Transverse colon (tissue), 4 donors: ENCODE data around the gene CEMIP2. TPM values are rescaled to one million over a fixed set of nuclear protein-coding genes. Genes with fewer than 3 reads are reported as not detected.
A peak's percentile ranks its signal among the peaks of the same experiment; 100 is the strongest.

Experiments
- DNase-seq: peaks from one replicate; pipeline ENCODE4 v3.0.0-alpha.2; 2019
- H3K27ac ChIP-seq, 4 donors: fragments of 200-600 bp; sonication (generic); 2 replicates each; pipeline ENCODE4 v1.5.1; 2016 to 2018; ENCODE audit warnings: inconsistent platforms in 4 of 4
- H3K27me3 ChIP-seq: fragments of 200-600 bp; sonication (generic); 2 replicates; pipeline ENCODE4 v1.5.1; 2017; ENCODE audit warnings: inconsistent platforms
- H3K36me3 ChIP-seq, 4 donors: fragments of 200-600 bp; sonication (generic); 2 replicates each; pipeline ENCODE4 v1.5.1; 2017 to 2019; ENCODE audit warnings: inconsistent platforms in 4 of 4
- H3K4me1 ChIP-seq, 4 donors: fragments of 200-600 bp; sonication (generic); 2 replicates each; pipeline ENCODE4 v1.5.1; 2017 to 2020; ENCODE audit warnings: inconsistent platforms in 4 of 4
- H3K4me3 ChIP-seq, 4 donors: fragments of 200-600 bp; sonication (generic); 1 replicate in 1 of 4; 2 replicates in 3 of 4; pipeline versions ENCODE4 v1.5.1 to v1.6.1; 2017 to 2019; ENCODE audit warnings: inconsistent platforms in 4 of 4
- H3K9me3 ChIP-seq, 2 donors: fragments of 200-600 bp; sonication (generic); 2 replicates each; pipeline ENCODE4 v1.5.1; 2017 to 2019; ENCODE audit warnings: inconsistent platforms in 2 of 2
- CTCF ChIP-seq, 5 experiments: fragments of 200-600 bp in 3 of 5; fragments of 450-650 bp in 2 of 5; sonication (generic) in 3 of 5; IDR thresholded peaks; 1 replicate in 2 of 5; 2 replicates in 3 of 5; pipeline ENCODE4 v1.5.1; 2016 to 2017; ENCODE audit warnings: antibody characterized with exemption in 5 of 5, inconsistent platforms in 3 of 5, mild to moderate bottlenecking in 2 of 5, moderate library complexity in 1 of 5
- EP300 ChIP-seq: sonication (generic); formaldehyde crosslinking; IDR thresholded peaks from one replicate; pipeline ENCODE4 v1.6.1; 2017; ENCODE audit warnings: antibody characterized with exemption, low read depth
- POLR2A ChIP-seq: fragments of 450-650 bp; IDR thresholded peaks from one replicate; pipeline ENCODE4 v1.6.1; 2016; ENCODE audit warnings: antibody characterized with exemption, mild to moderate bottlenecking, moderate library complexity
- POLR2AphosphoS5 ChIP-seq, 3 donors: sonication (generic); formaldehyde crosslinking; IDR thresholded peaks; one replicate each; pipeline ENCODE4 v1.6.1; 2016; ENCODE audit warnings: antibody characterized with exemption in 3 of 3
- whole genome bisulfite sequencing, 2 donors: methylation state at CpG; one replicate each; pipeline ENCODE4 v1.1.5; 2018; ENCODE audit warnings: low coverage in 1 of 2; 5-methylcytosine and 5-hydroxymethylcytosine counted together
- in situ Hi-C, 4 donors: fragments of 200-750 bp; cut with MboI; loops; one replicate each; pipeline versions ENCODE4 v1.15.0 to v1.15.1; 2017; ENCODE audit warnings: low sequenced_read_pairs in 3 of 4, low pct_ligation_motif_present in 1 of 4, low pct_unique_long_range_greater_than_20kb in 1 of 4
- intact Hi-C: fragments of 100-400 bp; cut with DNase I; formaldehyde crosslinking; loops from one replicate; pipeline ENCODE4 v1.15.1; 2023; ENCODE audit warnings: low total_unique reads
- total RNA-seq, 4 donors: library from RNA; depleted of rRNA; stranded (reverse); fragments of >200 nt; gene quantifications; one replicate each; pipeline ENCODE4 v1.1.0, GENCODE V29; 2016

The CEMIP2 gene
- total RNA-seq, 4 donors from 2014 or later: 56.3 to 352 (median 236) TPM

GRCh38 chr9:71764463-71764862 lies 3.9 kb downstream of the CEMIP2 start:
- TF ChIP-seq EP300 (no peak), CTCF (IDR thresholded peaks at IDR 0.05) (no peak), POLR2A (no peak), POLR2AphosphoS5 (IDR thresholded peaks at IDR 0.05) (no peak)
- H3K36me3 ChIP-seq: no peaks in the 10 kb centered on the region
- H3K9me3 ChIP-seq: no peaks in the 10 kb centered on the region
- H3K4me1 ChIP-seq: peaks cover 12 to 86% (median 67%) of the 10 kb centered on the region in 4 donors
- H3K27me3 ChIP-seq: no peaks in the 10 kb centered on the region
- DNase-seq: no peak
- peak overlapping the region; percentile 11 to 97 (median 96) for H3K27ac ChIP-seq
- H3K4me3 ChIP-seq: peak overlapping the region in 1 of 4 donors; percentile 6
- intact Hi-C loops: loop anchor here (10.0 kb wide), 1 partner anchor 160 kb away; no protein-coding TSS in a partner anchor
- 37 to 51% methylated on average over 4 of the region's 4 CpGs for WGBS, 2 donors
- in situ Hi-C loops: loop anchor here in 1 of 4 donors (25.0 kb wide), 1 partner anchor 152 kb away; no protein-coding TSS in a partner anchor

- DNase-seq: no peak
- TF ChIP-seq CTCF (IDR thresholded peaks at IDR 0.05) (no peak), POLR2AphosphoS5 (IDR thresholded peaks at IDR 0.05) (no peak)
- Histone ChIP-seq H3K36me3 (no peaks in the 10 kb centered on the region), H3K27me3 (no peaks in the 10 kb centered on the region), H3K4me3 (peak overlapping the region in 1 of 4 donors; percentile 6), H3K4me1 (peaks cover 17 to 87% (median 70%) of the 10 kb centered on the region in 4 donors), H3K9me3 (no peaks in the 10 kb centered on the region), H3K27ac (peak overlapping the region; percentile 11 to 96 (median 75))
- in situ Hi-C loops: loop anchor here in 1 of 4 donors (25.0 kb wide), 1 partner anchor 152 kb away; no protein-coding TSS in a partner anchor
- intact Hi-C loops: loop anchor here (10.0 kb wide), 1 partner anchor 159 kb away; no protein-coding TSS in a partner anchor
Observed at GRCh38 chr9:71763832-71764231, 4.5 kb downstream of the CEMIP2 start.

- peak overlapping the region in 1 of 4 donors; percentile 6 for H3K4me3 ChIP-seq
- WGBS, 2 donors: 34 to 41% methylated on average over 2 of the region's 2 CpGs
- intact Hi-C loops: loop anchor here (10.0 kb wide), 1 partner anchor 158 kb away; no protein-coding TSS in a partner anchor
- no peak for TF ChIP-seq POLR2AphosphoS5 (IDR thresholded peaks at IDR 0.05)
- TF ChIP-seq EP300: no peak
- no peak for TF ChIP-seq CTCF (IDR thresholded peaks at IDR 0.05)
- TF ChIP-seq POLR2A: no peak
- DNase-seq: no peak
- peak overlapping the region; percentile 11 to 96 (median 75) for H3K27ac ChIP-seq
- in situ Hi-C loops: loop anchor here in 1 of 4 donors (25.0 kb wide), 1 partner anchor 151 kb away; no protein-coding TSS in a partner anchor
- no peaks in the 10 kb centered on the region for H3K9me3 ChIP-seq
- H3K27me3 ChIP-seq: no peaks in the 10 kb centered on the region
- peaks cover 23 to 95% (median 77%) of the 10 kb centered on the region in 4 donors for H3K4me1 ChIP-seq
- H3K36me3 ChIP-seq: no peaks in the 10 kb centered on the region
Observed at GRCh38 chr9:71762900-71763653, 5.2 kb downstream of the CEMIP2 start.

GRCh38 chr9:71761938-71762353 lies 6.4 kb downstream of the CEMIP2 start:
- Histone ChIP-seq H3K9me3 (no peaks in the 10 kb centered on the region), H3K27me3 (no peaks in the 10 kb centered on the region), H3K4me1 (peaks cover 23 to 99% (median 78%) of the 10 kb centered on the region in 4 donors), H3K36me3 (no peaks in the 10 kb centered on the region), H3K27ac (peak overlapping the region in 2 of 4 donors; percentile 54 to 62), H3K4me3 (no peak overlapping the region)
- in situ Hi-C loops (loop anchor here in 1 of 4 donors (25.0 kb wide), 1 partner anchor 150 kb away; no protein-coding TSS in a partner anchor), intact Hi-C loops (loop anchor here (10.0 kb wide), 1 partner anchor 157 kb away; no protein-coding TSS in a partner anchor)
- TF ChIP-seq POLR2A (no peak), EP300 (no peak), CTCF (IDR thresholded peaks at IDR 0.05) (no peak), POLR2AphosphoS5 (IDR thresholded peaks at IDR 0.05) (no peak)
- 71 to 76% methylated on average over 5 of the region's 5 CpGs for WGBS, 2 donors
- no peak for DNase-seq
